ENCODE measurements around the gene DCBLD1. TPM values are rescaled to one million over a fixed set of nuclear protein-coding genes. Genes with fewer than 3 reads are reported as not detected.

Gene DCBLD1
- polyA plus RNA-seq, 3 donors, result 2.9 to 3.3 (median 3.1) TPM

DNA sequence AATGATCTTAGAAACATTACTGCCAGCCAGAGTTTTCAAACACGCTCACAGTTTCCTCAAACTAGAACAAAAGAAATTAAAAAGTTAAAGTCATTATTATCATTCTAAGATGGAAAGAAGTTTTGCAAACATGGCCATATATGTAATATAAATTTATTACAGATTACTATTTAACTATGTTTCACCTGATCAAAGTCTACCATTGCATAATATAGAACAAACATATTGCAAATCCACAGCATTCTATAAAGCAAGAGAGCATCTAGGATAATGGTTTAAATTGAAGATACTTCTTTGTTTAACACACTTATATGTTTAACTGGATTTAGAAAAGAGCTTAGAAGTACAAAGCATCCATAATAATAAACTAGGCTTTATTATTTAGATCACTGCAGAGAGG is 26.2 kb upstream of the DCBLD1 start:
- H3K4me3 ChIP-seq (replicated peaks in 1 of 3; ENCODE audit: low read depth in 2 of 3, low read length in 3 of 3), result no peak overlapping the region
- Mint-ChIP-seq H3K27me3 (ENCODE audit: low read depth in 3 of 3) (peaks cover 0 to 7% (median 2%) of the 10 kb centered on the region in 3 donors), H3K9me3 (no peaks in the 10 kb centered on the region), H3K4me1 (peaks cover 11% of the 10 kb centered on the region), H3K36me3 (no peaks in the 10 kb centered on the region), H3K27ac (no peak overlapping the region), H3K4me3 (no peak overlapping the region)
- H2AFZ ChIP-seq (ENCODE audit: insufficient read depth, low read depth, low read length, poor library complexity, severe bottlenecking), result no peak overlapping the region
- TF ChIP-seq, protein P1, sequence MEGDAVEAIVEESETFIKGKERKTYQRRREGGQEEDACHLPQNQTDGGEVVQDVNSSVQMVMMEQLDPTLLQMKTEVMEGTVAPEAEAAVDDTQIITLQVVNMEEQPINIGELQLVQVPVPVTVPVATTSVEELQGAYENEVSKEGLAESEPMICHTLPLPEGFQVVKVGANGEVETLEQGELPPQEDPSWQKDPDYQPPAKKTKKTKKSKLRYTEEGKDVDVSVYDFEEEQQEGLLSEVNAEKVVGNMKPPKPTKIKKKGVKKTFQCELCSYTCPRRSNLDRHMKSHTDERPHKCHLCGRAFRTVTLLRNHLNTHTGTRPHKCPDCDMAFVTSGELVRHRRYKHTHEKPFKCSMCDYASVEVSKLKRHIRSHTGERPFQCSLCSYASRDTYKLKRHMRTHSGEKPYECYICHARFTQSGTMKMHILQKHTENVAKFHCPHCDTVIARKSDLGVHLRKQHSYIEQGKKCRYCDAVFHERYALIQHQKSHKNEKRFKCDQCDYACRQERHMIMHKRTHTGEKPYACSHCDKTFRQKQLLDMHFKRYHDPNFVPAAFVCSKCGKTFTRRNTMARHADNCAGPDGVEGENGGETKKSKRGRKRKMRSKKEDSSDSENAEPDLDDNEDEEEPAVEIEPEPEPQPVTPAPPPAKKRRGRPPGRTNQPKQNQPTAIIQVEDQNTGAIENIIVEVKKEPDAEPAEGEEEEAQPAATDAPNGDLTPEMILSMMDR (IDR thresholded peaks at IDR 0.05), result no peak
- H3K27me3 ChIP-seq (ENCODE audit: control insufficient read depth in 2 of 2, insufficient read depth in 2 of 2, low read length in 2 of 2), result no peaks in the 10 kb centered on the region
- no peak overlapping the region for H3K9ac ChIP-seq (ENCODE audit: insufficient read depth, low read length, poor library complexity, severe bottlenecking)
- no peaks in the 10 kb centered on the region for H3K79me2 ChIP-seq (ENCODE audit: insufficient read depth, low read length)
- no peaks in the 10 kb centered on the region for H3K36me3 ChIP-seq (replicated peaks in 1 of 2; ENCODE audit: control insufficient read depth in 1 of 2, insufficient read depth in 2 of 2, low read length in 2 of 2)
- no peaks in the 10 kb centered on the region for H3K9me3 ChIP-seq (replicated peaks in 1 of 2; ENCODE audit: control insufficient read depth in 1 of 2, insufficient read depth in 1 of 2, low read length in 2 of 2)
- no peaks in the 10 kb centered on the region for H4K20me1 ChIP-seq (ENCODE audit: insufficient read depth, low read length)
- no CpG with 5 or more reads among the region's 1 CpG for WGBS (ENCODE audit: insufficient coverage)
- peaks cover 8% of the 10 kb centered on the region in 2 donors for H3K4me1 ChIP-seq (ENCODE audit: control insufficient read depth in 1 of 2, insufficient read depth in 2 of 2, low read length in 2 of 2)
- no peak overlapping the region for H3K4me2 ChIP-seq (replicated peaks; ENCODE audit: extremely low read depth, low read length, poor library complexity, severe bottlenecking)
- no peak overlapping the region for H3K27ac ChIP-seq (ENCODE audit: low read depth in 1 of 2, low read length in 2 of 2)
- intact Hi-C loops (cut with micrococcal nuclease), result no loop called here
- no peak for DNase-seq

DNA sequence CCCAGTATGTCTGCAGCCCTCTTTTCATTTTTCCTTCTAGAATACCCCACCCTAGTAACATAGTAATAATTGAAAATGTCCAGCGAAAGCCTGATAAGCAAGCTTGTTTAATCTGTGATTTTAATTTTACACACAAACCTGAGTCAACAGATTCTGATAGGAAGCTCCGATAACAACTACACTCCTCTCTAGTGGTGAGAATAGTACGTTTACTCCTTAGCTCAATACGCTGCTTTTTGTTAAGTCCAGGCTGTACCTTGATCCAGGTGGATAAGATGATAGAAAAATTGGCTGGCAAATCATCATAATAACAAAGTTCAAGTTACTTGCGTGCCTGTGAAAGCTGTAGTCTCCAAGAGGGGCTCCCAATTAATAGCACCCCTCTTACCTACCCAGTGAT is 25.5 kb upstream of the DCBLD1 start:
- H3K9me3 Mint-ChIP-seq, result no peaks in the 10 kb centered on the region
- peaks cover 0 to 7% (median 2%) of the 10 kb centered on the region in 3 donors for H3K27me3 Mint-ChIP-seq (ENCODE audit: low read depth in 3 of 3)
- Histone ChIP-seq H4K20me1 (ENCODE audit: insufficient read depth, low read length) (no peaks in the 10 kb centered on the region), H3K4me1 (ENCODE audit: control insufficient read depth in 1 of 2, insufficient read depth in 2 of 2, low read length in 2 of 2) (peaks cover 2% of the 10 kb centered on the region in 2 donors), H3K4me3 (replicated peaks in 1 of 3; ENCODE audit: low read depth in 2 of 3, low read length in 3 of 3) (no peak overlapping the region), H3K36me3 (replicated peaks in 1 of 2; ENCODE audit: control insufficient read depth in 1 of 2, insufficient read depth in 2 of 2, low read length in 2 of 2) (no peaks in the 10 kb centered on the region), H3K27ac (ENCODE audit: low read depth in 1 of 2, low read length in 2 of 2) (no peak overlapping the region), H3K9ac (ENCODE audit: insufficient read depth, low read length, poor library complexity, severe bottlenecking) (no peak overlapping the region), H2AFZ (ENCODE audit: insufficient read depth, low read depth, low read length, poor library complexity, severe bottlenecking) (no peak overlapping the region), H3K4me2 (replicated peaks; ENCODE audit: extremely low read depth, low read length, poor library complexity, severe bottlenecking) (no peak overlapping the region), H3K9me3 (replicated peaks in 1 of 2; ENCODE audit: control insufficient read depth in 1 of 2, insufficient read depth in 1 of 2, low read length in 2 of 2) (no peaks in the 10 kb centered on the region), H3K27me3 (ENCODE audit: control insufficient read depth in 2 of 2, insufficient read depth in 2 of 2, low read length in 2 of 2) (no peaks in the 10 kb centered on the region), H3K79me2 (ENCODE audit: insufficient read depth, low read length) (no peaks in the 10 kb centered on the region)
- intact Hi-C loops (cut with micrococcal nuclease), result no loop called here
- no peaks in the 10 kb centered on the region for H3K36me3 Mint-ChIP-seq
- H3K4me3 Mint-ChIP-seq, result no peak overlapping the region
- TF ChIP-seq, protein P1 (IDR thresholded peaks at IDR 0.05), result no peak
- no peak overlapping the region for H3K27ac Mint-ChIP-seq
- peaks cover 4% of the 10 kb centered on the region for H3K4me1 Mint-ChIP-seq
- no CpG with 5 or more reads among the region's 5 CpGs for WGBS (ENCODE audit: insufficient coverage)
- no peak for DNase-seq

Data from CD14-positive monocyte (primary cell).